HG03045 (cell line): Measurements from ENCODE around the gene HDGFL2.
"Not testable (repeated sequence)": the region's sequence is repeated elsewhere in the genome, so short reads cannot be mapped to it uniquely, and the experiment has no call there.

Source experiments
- ATAC-seq: cut with Tn5 transposase; IDR thresholded peaks from one replicate; pipeline ENCODE4 v1.9.1; 2021; ENCODE audit warnings: mild to moderate bottlenecking, moderate library complexity; ENCODE audit not compliant: unreplicated experiment

Gene HDGFL2

DNA sequence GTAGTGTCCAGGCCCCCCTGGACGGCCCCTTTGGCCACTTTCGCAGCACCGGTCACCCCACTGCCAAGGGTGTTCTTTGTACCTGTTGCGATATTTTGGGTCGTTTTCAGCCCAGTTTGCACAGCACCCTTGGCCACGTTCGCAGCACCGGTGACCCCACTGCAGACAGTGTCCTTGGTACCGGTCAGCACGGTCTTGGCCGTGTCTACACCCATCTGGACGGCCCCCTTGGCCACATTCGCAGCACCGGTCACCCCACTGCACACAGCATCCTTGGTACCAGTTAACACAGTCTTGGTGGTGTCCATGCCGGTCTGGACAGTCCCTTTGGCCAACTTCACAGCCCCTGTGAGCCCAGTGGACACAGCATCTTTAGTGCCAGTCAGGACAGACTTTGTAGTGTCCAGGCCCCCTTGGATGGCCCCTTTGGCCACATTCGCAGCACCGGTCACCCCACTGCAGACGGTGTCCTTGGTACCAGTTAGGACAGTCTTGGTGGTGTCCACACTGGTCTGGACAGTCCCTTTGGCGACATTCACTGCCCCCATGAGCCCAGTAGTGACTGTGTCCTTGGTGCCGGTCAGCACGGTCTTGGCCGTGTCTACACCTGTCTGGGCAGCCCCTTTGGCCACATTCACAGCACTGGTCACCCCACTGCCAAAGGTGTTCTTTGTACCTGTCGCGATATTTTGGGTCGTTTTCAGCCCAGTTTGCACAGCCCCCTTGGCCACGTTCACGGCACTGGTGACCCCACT, 39.4 kb downstream of the HDGFL2 start:
- no peak for ATAC-seq

DNA sequence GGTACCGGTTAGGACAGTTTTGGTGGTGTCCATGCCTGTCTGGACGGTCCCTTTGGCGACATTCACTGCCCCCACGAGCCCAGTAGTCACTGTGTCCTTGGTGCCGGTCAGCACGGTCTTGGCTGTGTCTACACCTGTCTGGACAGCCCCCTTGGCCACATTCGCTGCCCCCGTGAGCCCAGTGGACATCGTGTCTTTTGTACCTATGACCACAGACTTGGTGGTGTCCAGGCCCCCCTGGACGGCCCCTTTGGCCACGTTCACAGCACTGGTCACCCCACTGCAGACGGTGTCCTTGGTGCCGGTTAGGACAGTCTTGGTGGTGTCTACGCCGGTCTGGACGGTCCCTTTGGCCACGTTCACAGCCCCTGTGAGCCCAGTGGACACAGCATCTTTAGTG, 40.0 kb downstream of the HDGFL2 start:
- no peak for ATAC-seq

DNA sequence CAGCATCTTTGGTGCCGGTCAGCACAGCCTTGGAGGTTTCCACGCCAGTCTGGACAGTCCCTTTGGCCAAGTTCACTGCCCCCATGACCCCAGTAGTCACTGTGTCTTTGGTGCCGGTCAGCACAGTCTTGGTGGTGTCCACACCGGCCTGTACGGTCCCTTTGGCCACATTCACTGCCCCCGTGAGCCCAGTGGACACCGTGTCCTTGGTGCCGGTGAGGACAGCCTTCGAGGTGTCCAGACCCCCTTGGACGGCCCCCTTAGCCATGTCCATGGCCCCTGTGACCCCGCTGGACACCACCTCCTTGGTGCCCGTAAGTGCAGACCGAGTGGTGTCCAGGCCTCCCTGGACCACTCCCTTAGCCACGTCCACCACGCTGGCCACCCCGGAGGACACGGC, 41.2 kb downstream of the HDGFL2 start:
- no peak for ATAC-seq

DNA sequence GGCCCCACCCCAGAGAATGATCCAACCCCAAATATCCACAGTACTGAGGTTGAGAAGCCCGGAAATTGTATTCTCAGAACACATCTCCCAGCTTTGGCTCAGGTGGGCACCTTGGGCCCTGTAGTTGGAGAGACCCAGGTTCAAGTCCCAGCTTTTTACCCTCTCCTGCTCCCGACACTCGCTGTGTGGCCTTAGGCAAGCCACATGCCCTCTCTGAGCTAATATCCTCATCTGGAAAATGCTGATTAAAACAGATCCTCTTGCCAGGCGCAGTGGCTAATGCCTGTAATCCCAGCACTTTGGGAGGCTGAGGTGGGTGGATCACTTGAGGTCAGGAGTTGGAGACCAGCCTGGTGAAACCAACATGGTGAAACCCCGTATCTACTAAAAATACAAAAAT, 43.6 kb downstream of the HDGFL2 start:
- no peak for ATAC-seq

DNA sequence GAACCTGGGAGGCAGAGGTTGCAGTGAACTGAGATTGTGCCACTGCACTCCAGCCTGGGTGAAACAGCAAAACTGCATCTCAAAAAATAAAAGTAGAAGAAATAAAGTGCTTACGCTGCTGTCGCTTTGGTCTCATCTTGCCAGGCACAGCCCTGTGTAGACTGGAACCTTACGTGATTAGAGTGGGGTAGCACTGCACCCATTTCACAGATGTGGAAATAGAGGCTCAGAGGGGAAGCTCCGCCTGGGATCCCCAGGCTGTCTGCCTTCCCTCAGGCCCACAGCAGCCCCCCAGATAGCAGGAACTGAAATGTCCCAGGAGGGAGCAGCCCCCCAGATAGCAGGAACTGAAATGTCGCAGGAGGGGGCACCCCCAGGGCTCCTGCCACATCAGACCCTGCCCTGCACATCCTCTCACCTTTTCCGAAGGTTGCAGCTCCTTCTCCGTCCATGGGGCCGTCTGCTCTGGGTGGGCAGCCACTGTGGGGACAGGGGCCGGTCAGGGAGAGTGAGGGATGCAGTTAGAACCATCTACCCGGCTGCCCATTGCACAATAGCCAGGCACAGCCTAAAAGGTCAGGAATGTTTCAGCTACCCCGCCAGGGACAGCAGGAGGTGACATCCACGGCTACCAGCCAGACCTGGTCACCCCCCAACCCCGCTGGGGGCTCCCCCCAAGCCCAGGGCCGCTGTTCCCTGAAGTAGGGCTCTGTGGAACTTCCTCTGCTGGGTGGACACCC, 44.3 kb downstream of the HDGFL2 start:
- no peak for ATAC-seq

DNA sequence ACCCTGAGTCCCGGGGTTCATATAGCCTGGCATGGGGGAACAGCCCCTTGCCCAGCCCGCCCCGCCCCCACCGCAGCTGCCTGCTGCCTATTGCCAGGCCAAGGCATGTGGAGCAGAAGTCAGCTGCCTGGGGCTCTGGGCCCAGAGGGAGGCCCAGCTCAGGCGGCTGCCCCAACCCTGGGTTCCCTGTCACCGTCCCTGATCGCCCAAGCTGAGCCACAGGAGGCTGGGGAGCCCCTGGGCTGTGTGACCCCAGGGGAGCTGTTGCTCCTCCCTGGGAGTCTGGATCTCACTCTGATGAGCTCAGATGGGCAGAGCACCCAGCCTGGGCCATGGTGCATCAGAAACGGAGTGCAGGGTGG, 44.8 kb downstream of the HDGFL2 start:
- no peak for ATAC-seq

DNA sequence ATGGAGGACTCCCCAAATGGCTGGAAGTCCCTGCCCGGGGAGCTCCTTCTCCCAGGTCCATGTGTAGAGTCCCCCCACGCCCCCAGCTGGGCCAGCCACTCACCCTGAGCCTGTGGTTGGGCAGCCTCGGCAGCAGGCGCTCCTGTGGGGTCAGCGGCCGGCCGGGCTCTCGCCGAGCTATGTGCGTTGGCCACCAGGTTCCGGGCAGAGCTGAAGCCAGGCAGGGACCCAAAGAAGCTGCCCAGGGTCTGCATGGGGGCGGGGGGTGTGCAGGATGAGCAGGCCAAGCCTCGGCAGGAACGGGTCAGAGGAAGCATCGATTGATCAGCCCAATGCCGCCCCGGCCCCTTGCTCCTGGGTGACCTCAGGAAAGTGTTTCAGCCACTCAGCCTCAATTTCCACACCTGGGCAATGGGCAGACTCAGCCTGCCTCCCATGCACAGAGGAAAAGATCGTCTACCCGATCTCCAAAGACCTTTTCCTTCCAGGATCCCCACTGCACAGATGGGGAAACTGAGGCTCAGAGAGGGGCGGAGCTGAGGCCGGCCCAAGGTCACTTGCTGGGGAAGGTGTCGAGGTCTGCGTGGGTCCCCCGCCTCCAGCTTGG, 45.5 kb downstream of the HDGFL2 start:
- no peak for ATAC-seq

DNA sequence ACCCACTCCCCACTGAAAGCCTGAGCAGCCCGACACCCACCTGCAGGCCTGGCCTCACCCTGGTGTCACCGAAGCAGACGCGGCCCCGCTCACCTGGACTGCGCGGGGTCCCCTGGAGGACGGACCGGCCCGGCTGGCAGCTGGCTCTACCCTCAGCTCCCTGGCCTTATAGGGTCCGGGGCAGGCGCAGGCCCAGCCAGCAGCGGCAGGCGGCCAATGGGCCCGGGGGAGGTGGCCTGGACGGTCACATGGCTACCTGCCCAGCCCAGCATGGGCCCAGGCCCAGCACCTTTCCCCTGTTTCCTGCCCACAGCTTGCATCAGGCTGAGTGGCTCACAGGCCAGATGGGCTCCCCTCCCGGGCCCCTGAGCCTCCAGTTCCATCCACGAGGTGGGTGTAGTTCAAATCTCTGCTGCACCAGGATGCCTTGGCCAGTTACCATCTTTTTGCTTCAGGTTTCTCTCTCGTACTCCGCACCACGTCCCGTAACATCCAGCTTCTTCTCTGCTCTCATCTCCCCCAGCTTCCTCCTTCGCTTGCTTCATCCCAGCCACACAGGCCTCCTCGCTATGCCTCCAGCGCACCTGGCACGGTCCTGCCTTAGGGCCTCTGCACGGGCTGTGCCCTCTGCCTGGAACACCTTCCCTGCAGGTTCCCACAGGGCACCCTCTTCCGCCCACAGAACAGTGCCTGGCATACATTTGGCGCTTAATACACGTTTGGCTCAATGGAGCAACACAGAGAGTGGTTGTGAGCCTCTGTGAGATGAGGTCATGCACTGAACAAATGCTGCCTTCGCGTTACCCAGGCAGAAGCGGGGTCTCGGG, 46.5 kb downstream of the HDGFL2 start, which contains the start of gene PLIN4:
Gene PLIN4 (minus strand): TSS at position 142 of the 827 bp plus-strand sequence. CDS start 214 bp downstream, outside the sequence.
- no peak for ATAC-seq

DNA sequence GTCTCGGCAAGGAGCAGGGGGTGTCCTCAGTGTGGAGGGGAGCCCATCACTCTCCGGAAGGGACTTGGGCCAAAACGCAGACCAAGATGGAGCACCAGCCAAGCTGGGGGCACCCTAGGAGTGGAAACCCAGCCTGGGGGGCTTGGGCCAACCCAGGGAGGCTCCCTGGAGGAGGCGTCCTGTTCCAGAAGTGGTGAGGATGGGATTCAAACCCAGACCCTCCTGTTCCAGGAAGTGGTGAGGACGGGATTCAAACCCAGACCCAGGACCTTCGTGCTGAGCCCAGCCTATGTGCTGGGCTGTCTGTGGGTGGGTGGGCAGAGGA, 47.0 kb downstream of the HDGFL2 start:
- ATAC-seq: no peak

DNA sequence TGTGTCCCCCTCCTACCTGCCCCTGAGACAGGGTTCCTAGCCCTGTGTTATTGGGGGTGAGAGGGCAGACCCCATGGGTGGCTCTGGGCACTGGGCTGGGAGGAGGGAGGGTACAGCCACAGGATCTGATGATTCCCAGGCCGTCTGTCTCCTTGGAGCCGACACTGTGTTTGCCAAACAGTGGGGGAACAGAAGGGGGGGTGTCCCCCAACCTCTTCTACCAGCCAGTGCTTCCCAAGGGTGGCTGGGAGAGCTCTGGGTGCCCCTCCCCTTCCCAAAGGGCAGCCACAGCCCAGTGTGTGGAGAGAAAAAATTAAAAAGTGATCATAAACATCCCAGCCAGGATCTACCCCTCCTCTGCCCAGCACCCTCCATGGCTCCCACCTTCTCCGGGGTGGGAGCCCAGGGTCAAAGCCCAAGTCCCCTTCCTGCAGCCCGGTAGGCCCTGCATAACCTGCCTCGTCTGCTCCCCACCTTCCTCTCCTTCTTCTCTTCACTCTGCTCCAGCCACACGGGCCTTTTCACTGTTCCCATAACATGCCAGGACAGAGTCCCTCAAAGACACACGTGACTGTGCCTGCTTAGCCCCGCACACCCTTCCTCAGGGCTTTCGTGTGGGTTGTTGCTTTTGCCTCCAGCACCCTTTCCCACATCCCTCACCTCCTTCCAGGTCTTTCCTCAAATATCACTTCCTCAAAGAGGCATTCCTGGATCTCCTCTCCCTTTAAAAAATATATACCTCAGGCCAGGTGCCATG, 47.6 kb downstream of the HDGFL2 start:
- no peak for ATAC-seq

DNA sequence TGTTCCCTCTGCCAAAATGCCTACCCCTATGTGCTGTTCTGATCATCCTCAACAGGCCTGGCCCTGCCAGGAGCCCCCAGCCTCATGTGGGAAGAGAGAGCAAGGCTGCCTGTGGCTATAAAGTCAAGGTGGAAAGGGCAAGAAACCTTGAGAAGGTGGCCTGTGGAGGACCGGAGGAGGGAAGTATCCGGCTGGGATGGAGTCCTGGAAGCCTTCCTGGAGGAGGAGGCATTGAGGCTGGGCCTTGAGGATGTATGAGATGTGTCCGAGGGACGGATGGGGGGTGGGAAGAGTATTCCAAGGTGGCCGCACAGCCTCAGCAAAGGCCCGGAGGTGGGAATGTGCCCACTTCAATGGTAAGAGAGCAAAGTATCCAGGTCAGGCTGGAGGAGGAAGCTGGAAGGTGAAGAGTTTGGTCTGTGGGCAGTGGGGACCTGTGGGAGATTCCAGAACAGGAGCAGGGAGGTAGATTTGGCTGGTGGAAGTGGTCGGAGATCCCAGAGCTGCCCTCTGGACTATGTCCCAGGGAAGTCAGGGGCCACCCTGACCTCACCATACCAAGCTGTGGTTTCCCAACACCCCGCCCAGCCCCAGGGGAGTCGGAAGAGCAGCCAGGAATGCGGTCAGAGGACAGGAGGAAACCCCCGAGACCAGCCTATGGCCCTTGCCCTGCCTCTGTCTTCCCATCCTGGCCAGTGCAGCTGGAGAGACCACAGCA, 49.2 kb downstream of the HDGFL2 start:
- no peak for ATAC-seq

DNA sequence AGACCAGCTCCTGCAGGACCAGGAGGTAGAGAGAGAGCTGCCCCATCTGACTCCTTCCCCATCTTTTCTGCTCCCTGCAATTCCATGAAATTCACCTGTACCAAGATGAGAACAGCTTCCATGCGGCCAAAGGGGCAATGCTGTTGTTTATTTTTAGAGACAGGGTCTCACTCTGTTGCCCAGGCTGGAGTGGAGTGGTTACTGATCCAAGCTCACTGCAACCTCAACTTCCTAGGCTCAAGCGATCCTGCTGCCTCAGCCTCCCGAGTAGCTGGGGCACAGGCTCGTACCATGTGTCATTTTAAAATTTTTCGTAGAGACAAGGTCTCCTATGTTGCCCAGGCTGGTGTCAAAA, 49.8 kb downstream of the HDGFL2 start:
- no peak for ATAC-seq

DNA sequence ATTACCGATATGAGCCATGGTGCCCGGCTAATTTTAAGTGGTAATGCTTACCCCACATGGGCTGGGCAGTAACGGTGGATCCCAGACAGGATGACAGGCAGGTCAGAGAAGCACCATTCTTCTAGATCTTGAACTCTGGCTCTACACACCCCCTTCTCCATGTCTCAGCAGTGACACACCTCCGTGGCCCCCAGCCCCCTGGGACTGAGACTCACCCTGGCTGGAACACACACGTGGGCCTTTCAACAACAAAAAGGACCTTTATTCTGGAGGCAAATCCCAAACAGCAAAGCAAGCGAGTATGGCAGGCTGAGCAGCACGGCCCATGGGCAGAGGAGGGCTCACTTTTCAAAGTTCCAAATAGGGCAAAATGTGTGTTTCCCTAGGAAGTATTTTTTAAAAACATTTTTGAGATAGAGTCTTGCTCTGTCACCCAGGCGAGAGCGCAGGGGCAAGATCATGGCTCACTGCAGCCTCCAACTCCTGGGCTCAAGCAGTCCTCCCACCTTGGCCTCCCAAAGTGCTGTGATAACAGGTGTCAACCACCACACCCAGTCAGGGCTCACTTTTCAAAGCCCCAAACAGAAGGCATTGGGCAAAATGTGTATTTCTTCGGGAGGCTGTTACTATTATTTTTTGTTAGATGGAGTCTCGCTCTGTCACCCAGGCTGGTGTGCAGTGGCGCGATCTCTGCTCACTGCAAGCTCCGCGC, 50.4 kb downstream of the HDGFL2 start:
- ATAC-seq: no peak

DNA sequence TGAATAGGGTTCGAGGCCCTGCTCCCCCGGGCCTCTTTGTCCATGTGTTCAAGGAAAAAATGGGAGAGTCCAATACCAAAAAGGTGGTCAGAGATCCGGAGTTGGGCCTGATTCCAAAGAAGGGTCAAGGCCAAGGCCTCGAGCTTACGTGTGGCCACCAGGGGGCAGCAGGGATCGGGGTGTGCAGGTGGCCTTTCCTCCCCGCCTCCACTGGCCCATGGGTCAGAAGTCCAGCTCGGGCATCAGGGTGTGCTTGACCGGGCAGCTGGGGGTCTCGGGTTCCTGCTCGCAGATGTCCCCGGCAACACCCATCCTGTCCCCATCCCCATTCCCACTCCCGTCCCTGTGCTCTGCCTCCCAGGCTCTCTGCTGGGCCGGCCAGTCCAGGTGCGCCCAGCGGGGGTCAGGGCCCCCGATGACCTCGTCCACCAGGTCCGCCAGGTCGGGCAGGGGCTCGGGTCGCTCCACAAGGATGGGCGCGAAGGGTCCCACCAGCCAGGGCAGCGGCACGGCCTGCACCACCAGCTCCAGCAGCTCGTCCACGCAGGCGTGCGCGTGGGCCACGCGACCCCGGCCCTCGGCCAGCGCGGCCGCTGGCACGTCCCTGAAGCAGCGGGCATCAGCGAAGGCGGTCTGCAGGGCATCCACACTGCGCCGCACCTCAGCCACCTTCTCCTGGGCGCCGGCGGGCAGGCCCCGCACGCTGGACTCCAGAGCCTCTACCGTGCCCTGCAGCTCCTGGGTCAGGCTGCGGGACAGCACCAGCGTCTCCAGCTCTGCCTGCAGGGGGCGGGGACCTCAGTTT, 51.4 kb downstream of the HDGFL2 start:
- no peak for ATAC-seq

DNA sequence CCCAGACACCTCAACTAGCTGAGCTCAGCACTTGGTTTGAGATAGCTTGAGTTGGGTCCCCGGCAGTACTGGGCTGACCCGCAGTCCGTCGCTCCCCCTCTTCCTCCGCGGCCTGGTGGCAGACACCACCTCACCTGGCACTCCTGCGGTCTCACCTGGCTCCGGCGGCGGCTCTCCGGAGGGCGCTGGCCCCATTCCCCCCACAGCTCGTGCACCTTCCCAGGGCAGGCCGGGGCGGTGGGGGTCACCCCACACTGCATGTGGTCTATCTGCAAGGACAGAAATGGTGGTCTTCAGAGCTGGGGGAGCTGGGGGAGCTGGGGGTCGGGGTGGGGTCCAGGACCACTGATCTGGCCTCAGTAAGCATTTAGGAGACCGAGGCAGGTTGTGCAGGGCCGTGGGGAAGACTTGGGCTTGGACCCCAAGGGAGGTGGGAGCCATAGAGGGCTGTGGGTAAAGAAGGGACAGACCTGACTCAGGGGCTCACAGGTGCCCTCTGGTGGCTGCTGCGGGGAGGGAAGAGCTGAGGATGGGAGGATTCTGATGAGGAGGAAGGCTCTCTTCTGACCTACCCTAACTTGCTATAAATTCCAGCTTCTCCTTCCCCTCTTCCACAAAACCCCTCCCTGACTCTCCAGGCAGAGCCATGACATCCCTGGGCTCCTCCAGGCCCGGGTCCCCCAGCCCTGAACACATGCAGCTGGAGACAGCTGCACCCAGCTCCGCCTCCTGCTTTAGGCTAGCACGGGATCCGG, 52.9 kb downstream of the HDGFL2 start:
- no peak for ATAC-seq

DNA sequence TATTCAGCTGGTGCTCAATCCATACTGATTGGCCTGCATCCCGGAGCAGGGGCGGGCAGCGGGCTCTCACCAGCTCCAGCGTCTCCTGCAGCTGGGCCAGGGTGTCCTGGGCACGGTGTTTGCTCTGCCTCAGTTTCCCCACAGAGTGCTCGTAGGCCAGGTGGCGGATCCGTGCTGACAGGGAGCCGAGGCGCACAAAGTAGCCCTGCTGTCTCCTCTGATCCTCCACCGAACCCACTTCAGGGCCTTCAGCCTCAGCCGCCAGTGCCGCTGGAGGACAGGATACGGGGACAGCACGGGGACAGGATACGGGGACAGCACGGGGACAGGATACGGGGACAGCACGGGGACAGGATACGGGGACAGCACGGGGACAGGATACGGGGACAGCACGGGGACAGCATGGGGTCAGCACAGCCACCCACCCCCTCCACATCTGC, 53.5 kb downstream of the HDGFL2 start:
- no peak for ATAC-seq

DNA sequence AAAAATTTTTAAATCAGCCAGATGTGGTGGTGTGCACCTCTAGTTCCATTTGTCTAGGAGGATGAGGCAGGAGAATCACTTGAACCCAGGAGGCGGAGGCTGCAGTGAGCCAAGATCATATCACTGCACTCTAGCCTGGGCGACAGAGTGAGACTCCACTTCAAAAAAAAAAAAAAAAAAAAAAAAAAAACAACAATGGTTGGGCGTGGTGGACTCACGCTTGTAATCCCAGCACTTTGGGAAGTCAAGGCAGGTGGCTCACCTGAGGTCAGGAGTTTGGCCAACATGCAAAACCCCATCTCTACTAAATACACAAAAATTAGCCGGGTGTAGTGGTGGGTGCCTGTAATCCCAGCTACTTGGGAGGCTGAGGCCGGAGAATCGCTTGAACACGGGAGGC, 55.3 kb downstream of the HDGFL2 start:
- ATAC-seq: not testable (repeated sequence)

DNA sequence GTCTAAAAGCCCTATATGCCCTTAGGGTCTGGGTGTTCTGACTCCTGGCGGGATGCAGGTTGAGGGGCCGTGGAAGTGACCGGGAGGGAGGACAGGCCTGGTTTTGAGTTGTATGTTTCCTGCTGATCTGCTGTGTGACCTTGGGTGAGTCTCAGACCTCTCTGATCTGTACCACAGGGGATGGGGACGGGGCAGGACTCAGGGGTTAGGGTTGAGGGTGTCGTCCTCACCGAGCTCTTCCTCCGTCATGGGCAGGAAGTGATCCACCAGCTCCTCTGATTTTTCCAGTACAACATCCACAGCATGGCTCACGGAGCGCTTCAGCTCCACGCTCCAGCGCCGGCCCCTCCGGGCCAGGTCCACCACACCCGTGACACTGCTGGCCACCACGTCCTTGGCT, 56.7 kb downstream of the HDGFL2 start:
- no peak for ATAC-seq
